Activated CD8-positive, alpha-beta T cell treated with anti-CD3 and anti-CD28 coated beads, Interleukin-2, amount 10 ng/mL, durations not matched to agents 7 days and 5 days (primary cell): ENCODE data around the gene ZFP57. TPM values are rescaled to one million over a fixed set of nuclear protein-coding genes. Genes with fewer than 3 reads are reported as not detected.

Source experiments
- ATAC-seq: fragments of 150-1000 bp; cut with Tn5 transposase; one replicate; pipeline ENCODE4 v1.10.0; 2021; ENCODE audit warnings: moderate library complexity
- CTCF ChIA-PET: fragments of 350-600 bp; sonication (Branson Sonifier 250); formaldehyde crosslinking; loops from one replicate; lab custom pipeline; 2021; ENCODE audit warnings: antibody characterized with exemption; lab: Charles Lee
- POLR2A ChIA-PET: fragments of 350-600 bp; sonication (Branson Sonifier 250); formaldehyde crosslinking; loops from one replicate; lab custom pipeline; 2021; ENCODE audit warnings: antibody characterized with exemption; lab: Charles Lee
- DNase-seq: peaks from one replicate; pipeline ENCODE4 v3.0.0-alpha.2; 2020
- H3K27ac Mint-ChIP-seq: one replicate; pipeline ENCODE4 v1.8.0; 2021; ENCODE audit warnings: mild to moderate bottlenecking, mixed read lengths
- H3K27me3 Mint-ChIP-seq: one replicate; pipeline ENCODE4 v1.8.0; 2021; ENCODE audit warnings: low read depth, mixed read lengths
- H3K36me3 Mint-ChIP-seq: one replicate; pipeline ENCODE4 v1.8.0; 2021; ENCODE audit warnings: low read depth, mixed read lengths
- H3K4me1 Mint-ChIP-seq: one replicate; pipeline ENCODE4 v1.8.0; 2021; ENCODE audit warnings: low read depth, mixed read lengths
- H3K4me3 Mint-ChIP-seq: one replicate; pipeline ENCODE4 v1.8.0; 2021; ENCODE audit warnings: mild to moderate bottlenecking, mixed read lengths
- H3K9me3 Mint-ChIP-seq: one replicate; pipeline ENCODE4 v1.8.0; 2022; ENCODE audit warnings: mixed read lengths; ENCODE audit not compliant: insufficient read depth
- total RNA-seq, 2 experiments: library from RNA; stranded (reverse); gene quantifications; one replicate each; pipeline ENCODE4 v1.2.3, GENCODE V29; 2021

Gene ZFP57
- total RNA-seq, 2 experiments from 2014 or later, result not detected

- ChIA-PET POLR2A (no interaction called here), CTCF (interaction anchor here (0.7 to 9.8 kb wide), 14 partner anchors 8 to 184 kb away, joined by 3 to 119 read pairs (median 10); partner anchors contain the start of gene GABBR1)
- DNase-seq (no peak), ATAC-seq (no peak)
- H3K27ac Mint-ChIP-seq, result no peak overlapping the region
- H3K9me3 Mint-ChIP-seq, result no peaks in the 10 kb centered on the region
- H3K36me3 Mint-ChIP-seq, result no peaks in the 10 kb centered on the region
- peaks cover 14% of the 10 kb centered on the region for H3K4me1 Mint-ChIP-seq
- H3K4me3 Mint-ChIP-seq, result no peak overlapping the region
- peaks cover 9% of the 10 kb centered on the region for H3K27me3 Mint-ChIP-seq
These were observed 29.3 kb downstream of the ZFP57 start for GRCh38 chr6:29651413-29652197.

GRCh38 chr6:29649701-29650673, 31.0 kb downstream of the ZFP57 start:
- Mint-ChIP-seq H3K36me3 (no peaks in the 10 kb centered on the region), H3K27me3 (peaks cover 3% of the 10 kb centered on the region)

GRCh38 chr6:29647927-29648642, 32.9 kb downstream of the ZFP57 start:
- ChIA-PET CTCF (interaction anchor here (0.6 to 9.8 kb wide), 14 partner anchors 15 to 712 kb away, joined by 3 to 115 read pairs (median 4); no protein-coding TSS in a partner anchor), POLR2A (no interaction called here)
- DNase-seq (no peak), ATAC-seq (no peak)
- no peaks in the 10 kb centered on the region for H3K36me3 Mint-ChIP-seq
- H3K9me3 Mint-ChIP-seq, result no peaks in the 10 kb centered on the region
- H3K27me3 Mint-ChIP-seq, result peaks cover 2% of the 10 kb centered on the region
- peaks cover 14% of the 10 kb centered on the region for H3K4me1 Mint-ChIP-seq
- H3K27ac Mint-ChIP-seq, result no peak overlapping the region
- no peak overlapping the region for H3K4me3 Mint-ChIP-seq

More at GRCh38 chr6:29649701-29650673, 31.0 kb downstream of the ZFP57 start:
- Mint-ChIP-seq H3K4me3 (peak overlapping the region; percentile 89), H3K4me1 (peaks cover 14% of the 10 kb centered on the region), H3K27ac (peak overlapping the region; percentile 98), H3K9me3 (no peaks in the 10 kb centered on the region)
- ChIA-PET POLR2A (interaction anchor here (0.6 to 1.8 kb wide), 6 partner anchors 8 to 93 kb away, joined by 3 to 6 read pairs (median 4); partner anchors contain the start of gene GABBR1), CTCF (interaction anchor here (0.8 to 9.8 kb wide), 49 partner anchors 9 to 1223 kb away, joined by 3 to 119 read pairs (median 6); partner anchors contain the start of genes GABBR1, OR12D3 and PPP1R11)
- peak; percentile 99 for DNase-seq
- ATAC-seq, result peak; percentile 99

- Mint-ChIP-seq H3K36me3 (no peaks in the 10 kb centered on the region), H3K9me3 (no peaks in the 10 kb centered on the region), H3K27ac (peak overlapping the region; percentile 22), H3K27me3 (peaks cover 5% of the 10 kb centered on the region), H3K4me3 (no peak overlapping the region), H3K4me1 (peaks cover 14% of the 10 kb centered on the region)
- DNase-seq (peak; percentile 30), ATAC-seq (peak; percentile 55)
- POLR2A ChIA-PET, result interaction anchor here (1.2 kb wide), 1 partner anchor 9 kb away, joined by 3 read pairs; no protein-coding TSS in a partner anchor
- CTCF ChIA-PET, result interaction anchor here (1.0 to 4.4 kb wide), 2 partner anchors 10 to 13 kb away, joined by 5 to 119 read pairs; no protein-coding TSS in a partner anchor
These were observed 39.4 kb downstream of the ZFP57 start for GRCh38 chr6:29641430-29642148.

- CTCF ChIA-PET, result interaction anchor here (1.3 to 2.2 kb wide), 2 partner anchors 13 to 16 kb away, joined by 6 to 7 read pairs; no protein-coding TSS in a partner anchor
- no peaks in the 10 kb centered on the region for H3K9me3 Mint-ChIP-seq
- H3K27ac Mint-ChIP-seq, result no peak overlapping the region
- no peak for ATAC-seq
- peaks cover 18% of the 10 kb centered on the region for H3K27me3 Mint-ChIP-seq
- H3K4me1 Mint-ChIP-seq, result peaks cover 20% of the 10 kb centered on the region
- H3K4me3 Mint-ChIP-seq, result no peak overlapping the region
- DNase-seq, result no peak
- POLR2A ChIA-PET, result no interaction called here
- no peaks in the 10 kb centered on the region for H3K36me3 Mint-ChIP-seq
These were observed 43.7 kb downstream of the ZFP57 start for GRCh38 chr6:29637247-29637646.

GRCh38 chr6:29633534-29633905, 47.4 kb downstream of the ZFP57 start:
- H3K4me1 Mint-ChIP-seq, result peaks cover 33% of the 10 kb centered on the region
- CTCF ChIA-PET, result interaction anchor here (0.7 to 2.0 kb wide), 5 partner anchors 12 to 965 kb away, joined by 3 to 14 read pairs (median 3); no protein-coding TSS in a partner anchor
- H3K27me3 Mint-ChIP-seq, result peaks cover 50% of the 10 kb centered on the region
- ATAC-seq, result no peak
- peak overlapping the region; percentile 71 for H3K4me3 Mint-ChIP-seq
- no peak for DNase-seq
- H3K36me3 Mint-ChIP-seq, result no peaks in the 10 kb centered on the region
- no peaks in the 10 kb centered on the region for H3K9me3 Mint-ChIP-seq
- H3K27ac Mint-ChIP-seq, result no peak overlapping the region
- POLR2A ChIA-PET, result interaction anchor here (2.1 kb wide), 1 partner anchor 16 kb away, joined by 6 read pairs; no protein-coding TSS in a partner anchor

GRCh38 chr6:29632789-29633533, 48.0 kb downstream of the ZFP57 start, which contains the start of gene GABBR1:
GABBR1 (minus strand) TSS chr6:29633183; CDS start chr6:29632385, 798 bp downstream.
- peak within 1 kb of the TSS; percentile 1 for H3K27ac Mint-ChIP-seq
- H3K36me3 Mint-ChIP-seq, result no peaks in the 10 kb centered on the region
- H3K27me3 Mint-ChIP-seq, result peaks cover 54% of the 10 kb centered on the region
- H3K4me3 Mint-ChIP-seq, result peak within 1 kb of the TSS; percentile 73
- DNase-seq (peak; percentile 67), ATAC-seq (peak; percentile 85)
- ChIA-PET CTCF (interaction anchor here (0.8 to 2.0 kb wide), 4 partner anchors 13 to 21 kb away, joined by 3 to 14 read pairs (median 6); no protein-coding TSS in a partner anchor), POLR2A (interaction anchor here (2.1 kb wide), 1 partner anchor 17 kb away, joined by 6 read pairs; no protein-coding TSS in a partner anchor)
- H3K9me3 Mint-ChIP-seq, result no peaks in the 10 kb centered on the region
- H3K4me1 Mint-ChIP-seq, result peaks cover 36% of the 10 kb centered on the region

- DNase-seq (peak; percentile 59), ATAC-seq (peak; percentile 55)
- ChIA-PET CTCF (interaction anchor here (2.0 to 4.0 kb wide), 3 partner anchors 18 to 22 kb away, joined by 14 to 22 read pairs (median 20); no protein-coding TSS in a partner anchor), POLR2A (interaction anchor here (2.1 kb wide), 1 partner anchor 17 kb away, joined by 6 read pairs; no protein-coding TSS in a partner anchor)
- H3K27ac Mint-ChIP-seq, result peak overlapping the region; percentile 1
- peak overlapping the region; percentile 73 for H3K4me3 Mint-ChIP-seq
- H3K4me1 Mint-ChIP-seq, result peaks cover 36% of the 10 kb centered on the region
- H3K36me3 Mint-ChIP-seq, result no peaks in the 10 kb centered on the region
- H3K9me3 Mint-ChIP-seq, result no peaks in the 10 kb centered on the region
- H3K27me3 Mint-ChIP-seq, result peaks cover 54% of the 10 kb centered on the region
These were observed 48.9 kb downstream of the ZFP57 start for GRCh38 chr6:29631860-29632731.
